Endothelial cell (in vitro differentiated cells): ENCODE measurements around the gene SMIM17. TPM values are rescaled to one million over a fixed set of nuclear protein-coding genes. Genes with fewer than 3 reads are reported as not detected.

Experiments used
- DNase-seq: peaks from one replicate; pipeline ENCODE4 v3.0.0; 2021; ENCODE audit warnings: low spot score
- H3K27ac Mint-ChIP-seq: one replicate; pipeline ENCODE4 v1.8.0; 2021; ENCODE audit warnings: mixed read lengths, inconsistent platforms; ENCODE audit not compliant: unreplicated experiment
- H3K27me3 Mint-ChIP-seq: one replicate; pipeline ENCODE4 v1.8.0; 2021; ENCODE audit warnings: mild to moderate bottlenecking, moderate library complexity, mixed read lengths, inconsistent platforms; ENCODE audit not compliant: unreplicated experiment
- H3K36me3 Mint-ChIP-seq: one replicate; pipeline ENCODE4 v1.8.0; 2021; ENCODE audit warnings: mild to moderate bottlenecking, low read depth, mixed read lengths, inconsistent platforms; ENCODE audit not compliant: unreplicated experiment
- H3K4me1 Mint-ChIP-seq: one replicate; pipeline ENCODE4 v1.8.0; 2021; ENCODE audit warnings: mild to moderate bottlenecking, mixed read lengths, inconsistent platforms; ENCODE audit not compliant: unreplicated experiment
- H3K4me3 Mint-ChIP-seq: one replicate; pipeline ENCODE4 v1.8.0; 2021; ENCODE audit warnings: mild to moderate bottlenecking, mixed read lengths, inconsistent platforms; ENCODE audit not compliant: unreplicated experiment
- H3K9me3 Mint-ChIP-seq: one replicate; pipeline ENCODE4 v1.8.0; 2021; ENCODE audit warnings: mixed read lengths, inconsistent platforms; ENCODE audit not compliant: unreplicated experiment
- total RNA-seq: library from RNA; stranded (reverse); fragmentation: NEBNext Ultra II Directional; extraction: Animal tissue kit (Norgen Biotek cat#: 25700); gene quantifications from one replicate; pipeline ENCODE4 v1.2.1, GENCODE V29; 2021; ENCODE audit not compliant: unreplicated experiment
- TF ChIP-seq, protein P1 (sequence below): fragments of 200-600 bp; sonication (generic); IDR thresholded peaks from one replicate; pipeline ENCODE4 v1.5.0; 2021; ENCODE audit warnings: antibody characterized with exemption; ENCODE audit not compliant: unreplicated experiment

SMIM17 gene
- total RNA-seq, 1 donor from 2014 or later = 0.54 TPM

DNA sequence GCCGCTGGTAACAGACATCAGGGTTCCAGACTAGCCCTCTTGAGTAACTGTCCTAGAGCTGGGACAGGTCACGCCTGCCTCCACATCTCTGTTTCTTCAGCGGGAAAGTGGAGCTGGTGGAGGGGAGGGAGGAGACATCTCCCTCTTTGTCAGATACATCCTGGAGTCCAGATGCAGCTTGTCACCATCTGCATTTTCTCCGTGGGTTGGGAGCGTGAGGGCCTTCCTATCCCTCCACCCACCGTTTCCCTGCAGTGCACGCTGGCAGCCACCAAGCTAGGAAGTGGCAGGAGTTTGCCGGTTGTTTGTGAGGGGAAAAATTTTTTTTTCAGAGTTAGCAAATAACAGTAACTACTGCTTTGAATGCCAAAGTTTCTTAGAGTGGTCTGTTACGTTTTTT lies 20.0 kb upstream of the SMIM17 start:
- Mint-ChIP-seq H3K9me3 (peaks cover 30% of the 10 kb centered on the region), H3K36me3 (peaks cover 73% of the 10 kb centered on the region)

GRCh38 chr19:56625708-56626107 lies 17.3 kb upstream of the SMIM17 start:
- H3K36me3 Mint-ChIP-seq = peaks cover 67% of the 10 kb centered on the region
- peaks cover 25% of the 10 kb centered on the region for H3K27me3 Mint-ChIP-seq
- H3K4me3 Mint-ChIP-seq = peak overlapping the region; percentile 51
- H3K4me1 Mint-ChIP-seq = peaks cover 3% of the 10 kb centered on the region
- H3K27ac Mint-ChIP-seq = no peak overlapping the region
- H3K9me3 Mint-ChIP-seq = peaks cover 39% of the 10 kb centered on the region
- TF ChIP-seq, protein P1, sequence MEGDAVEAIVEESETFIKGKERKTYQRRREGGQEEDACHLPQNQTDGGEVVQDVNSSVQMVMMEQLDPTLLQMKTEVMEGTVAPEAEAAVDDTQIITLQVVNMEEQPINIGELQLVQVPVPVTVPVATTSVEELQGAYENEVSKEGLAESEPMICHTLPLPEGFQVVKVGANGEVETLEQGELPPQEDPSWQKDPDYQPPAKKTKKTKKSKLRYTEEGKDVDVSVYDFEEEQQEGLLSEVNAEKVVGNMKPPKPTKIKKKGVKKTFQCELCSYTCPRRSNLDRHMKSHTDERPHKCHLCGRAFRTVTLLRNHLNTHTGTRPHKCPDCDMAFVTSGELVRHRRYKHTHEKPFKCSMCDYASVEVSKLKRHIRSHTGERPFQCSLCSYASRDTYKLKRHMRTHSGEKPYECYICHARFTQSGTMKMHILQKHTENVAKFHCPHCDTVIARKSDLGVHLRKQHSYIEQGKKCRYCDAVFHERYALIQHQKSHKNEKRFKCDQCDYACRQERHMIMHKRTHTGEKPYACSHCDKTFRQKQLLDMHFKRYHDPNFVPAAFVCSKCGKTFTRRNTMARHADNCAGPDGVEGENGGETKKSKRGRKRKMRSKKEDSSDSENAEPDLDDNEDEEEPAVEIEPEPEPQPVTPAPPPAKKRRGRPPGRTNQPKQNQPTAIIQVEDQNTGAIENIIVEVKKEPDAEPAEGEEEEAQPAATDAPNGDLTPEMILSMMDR = no peak
- no peak for DNase-seq

More for the DNA sequence above, 20.0 kb upstream of the SMIM17 start:
- DNase-seq = no peak
- Mint-ChIP-seq H3K4me1 (peaks cover 9% of the 10 kb centered on the region), H3K4me3 (peak overlapping the region; percentile 81), H3K27ac (no peak overlapping the region), H3K27me3 (peaks cover 18% of the 10 kb centered on the region)
- TF ChIP-seq, protein P1 = no peak

- DNase-seq = no peak
- peaks cover 16% of the 10 kb centered on the region for H3K27me3 Mint-ChIP-seq
- H3K36me3 Mint-ChIP-seq = peaks cover 25% of the 10 kb centered on the region
- peaks cover 32% of the 10 kb centered on the region for H3K9me3 Mint-ChIP-seq
- H3K4me3 Mint-ChIP-seq = no peak overlapping the region
- TF ChIP-seq, protein P1 = no peak
- H3K4me1 Mint-ChIP-seq = no peaks in the 10 kb centered on the region
- no peak overlapping the region for H3K27ac Mint-ChIP-seq
Observed at GRCh38 chr19:56633021-56633420, 9.9 kb upstream of the SMIM17 start.

- DNase-seq = peak; percentile 37
- H3K36me3 Mint-ChIP-seq = peaks cover 16% of the 10 kb centered on the region
- H3K4me3 Mint-ChIP-seq = no peak overlapping the region
- no peak overlapping the region for H3K27ac Mint-ChIP-seq
- TF ChIP-seq, protein P1 = no peak
- peaks cover 27% of the 10 kb centered on the region for H3K9me3 Mint-ChIP-seq
- peaks cover 5% of the 10 kb centered on the region for H3K27me3 Mint-ChIP-seq
- no peaks in the 10 kb centered on the region for H3K4me1 Mint-ChIP-seq
Observed at GRCh38 chr19:56637976-56638555, 4.9 kb upstream of the SMIM17 start.

GRCh38 chr19:56639217-56639616 lies 3.7 kb upstream of the SMIM17 start:
- Mint-ChIP-seq H3K27me3 (peaks cover 8% of the 10 kb centered on the region), H3K4me3 (peak overlapping the region; percentile 44), H3K9me3 (peaks cover 32% of the 10 kb centered on the region), H3K36me3 (peaks cover 17% of the 10 kb centered on the region), H3K4me1 (no peaks in the 10 kb centered on the region), H3K27ac (peak overlapping the region; percentile 19)
- TF ChIP-seq, protein P1 = no peak
- DNase-seq = no peak
